Spleen (tissue), 7 donors: ENCODE measurements around the gene CTXN1.

Experiments
- POLR2A ChIP-seq, 3 donors: fragments of 450-650 bp; IDR thresholded peaks; one replicate each; pipeline ENCODE4 v1.5.1; 2017; ENCODE audit warnings: antibody characterized with exemption in 3 of 3, mild to moderate bottlenecking in 1 of 3
- POLR2AphosphoS5 ChIP-seq, 3 donors: sonication (generic); formaldehyde crosslinking; IDR thresholded peaks; one replicate each; pipeline ENCODE4 v1.5.1; 2017; ENCODE audit warnings: antibody characterized with exemption in 3 of 3
- TF ChIP-seq, protein P1 (sequence below), 11 experiments: fragments of 200-600 bp in 7 of 11; fragments of 450-650 bp in 4 of 11; sonication (generic) in 4 of 11; IDR thresholded peaks in 8 of 11; conservative IDR thresholded peaks in 3 of 11; 1 replicate in 7 of 11; 2 replicates in 4 of 11; pipeline versions ENCODE4 v1.4.0 to v1.8.0; 2016 to 2021; ENCODE audit warnings: antibody characterized with exemption in 11 of 11, inconsistent platforms in 4 of 11, mild to moderate bottlenecking in 1 of 11
- donor health status: DM: no; HTN: no; CAD: no; lungs with moderate emphysema.
- donor health status: DM: no; HTN: no; CAD: no.
- donor health status: DM: no; HTN: no; CAD: no.

DNA sequence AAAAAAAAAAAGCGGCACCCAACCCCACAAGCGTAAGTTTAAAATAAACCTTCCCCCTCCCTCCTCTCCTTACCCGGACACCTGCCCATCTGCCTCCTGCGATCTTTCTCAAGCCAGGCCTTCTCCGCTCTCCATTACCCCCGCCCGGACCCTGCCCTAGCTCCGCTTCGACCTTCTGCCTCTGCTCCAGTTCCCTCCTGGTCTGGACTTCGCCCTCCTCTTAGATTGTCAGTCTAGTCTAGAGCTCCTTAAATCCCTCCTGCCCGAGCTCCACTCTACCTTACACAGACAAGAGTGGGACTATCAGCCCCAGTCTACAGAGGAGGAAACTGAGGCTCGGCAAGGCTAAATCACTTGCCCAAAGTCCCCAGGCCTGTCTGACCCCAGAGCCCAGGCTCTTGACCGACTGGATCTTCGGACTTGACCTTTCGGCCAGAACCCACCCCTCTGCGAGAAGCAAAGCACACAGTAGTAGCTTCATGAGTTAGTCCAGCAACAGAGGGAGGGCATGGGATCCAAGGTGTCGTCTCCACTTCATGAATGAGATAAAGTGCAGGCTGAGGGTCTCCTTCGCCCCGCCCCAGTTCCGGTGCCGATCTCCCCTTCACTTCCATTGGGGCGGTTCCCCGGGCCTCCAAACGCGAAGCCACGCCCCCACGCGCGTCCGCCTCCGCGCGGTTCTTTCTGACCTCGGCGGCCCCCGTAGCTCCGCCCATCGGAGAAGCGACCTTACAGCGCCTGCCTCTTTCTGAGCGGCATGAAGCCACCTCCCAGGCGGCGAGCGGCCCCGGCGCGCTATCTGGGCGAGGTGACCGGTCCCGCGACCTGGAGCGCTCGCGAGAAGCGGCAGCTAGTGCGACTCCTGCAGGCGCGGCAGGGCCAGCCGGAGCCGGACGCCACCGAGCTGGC is 6.1 kb downstream of the CTXN1 start, which contains the start of gene SNAPC2:
- no peak for TF ChIP-seq POLR2A (IDR thresholded peaks at IDR 0.05)
- TF ChIP-seq, protein P1, sequence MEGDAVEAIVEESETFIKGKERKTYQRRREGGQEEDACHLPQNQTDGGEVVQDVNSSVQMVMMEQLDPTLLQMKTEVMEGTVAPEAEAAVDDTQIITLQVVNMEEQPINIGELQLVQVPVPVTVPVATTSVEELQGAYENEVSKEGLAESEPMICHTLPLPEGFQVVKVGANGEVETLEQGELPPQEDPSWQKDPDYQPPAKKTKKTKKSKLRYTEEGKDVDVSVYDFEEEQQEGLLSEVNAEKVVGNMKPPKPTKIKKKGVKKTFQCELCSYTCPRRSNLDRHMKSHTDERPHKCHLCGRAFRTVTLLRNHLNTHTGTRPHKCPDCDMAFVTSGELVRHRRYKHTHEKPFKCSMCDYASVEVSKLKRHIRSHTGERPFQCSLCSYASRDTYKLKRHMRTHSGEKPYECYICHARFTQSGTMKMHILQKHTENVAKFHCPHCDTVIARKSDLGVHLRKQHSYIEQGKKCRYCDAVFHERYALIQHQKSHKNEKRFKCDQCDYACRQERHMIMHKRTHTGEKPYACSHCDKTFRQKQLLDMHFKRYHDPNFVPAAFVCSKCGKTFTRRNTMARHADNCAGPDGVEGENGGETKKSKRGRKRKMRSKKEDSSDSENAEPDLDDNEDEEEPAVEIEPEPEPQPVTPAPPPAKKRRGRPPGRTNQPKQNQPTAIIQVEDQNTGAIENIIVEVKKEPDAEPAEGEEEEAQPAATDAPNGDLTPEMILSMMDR (IDR thresholded peaks at IDR 0.05 in 8 of 11, conservative IDR thresholded peaks at IDR 0.05 in 3 of 11), result peak in 1 of 11 experiments; percentile 31
- TF ChIP-seq POLR2AphosphoS5 (IDR thresholded peaks at IDR 0.05), result peak; percentile 85 to 91 (median 90)
